Type B pancreatic cell (in vitro differentiated cells): ENCODE results near the gene CREB3L4. TPM values are rescaled to one million over a fixed set of nuclear protein-coding genes. Genes with fewer than 3 reads are reported as not detected.
A peak's percentile ranks its signal among the peaks of the same experiment; 100 is the strongest.

Source experiments
- DNase-seq: peaks from one replicate; pipeline ENCODE4 v3.0.0; 2021; ENCODE audit warnings: mixed read lengths; ENCODE audit not compliant: unreplicated experiment; ENCODE audit errors: extremely low spot score
- H3K27ac Mint-ChIP-seq: 2 replicates; pipeline ENCODE4 v1.8.0; 2021; ENCODE audit warnings: mild to moderate bottlenecking, mixed read lengths
- H3K27me3 Mint-ChIP-seq: 2 replicates; pipeline ENCODE4 v1.8.0; 2021; ENCODE audit warnings: mixed read lengths
- H3K36me3 Mint-ChIP-seq: 2 replicates; pipeline ENCODE4 v1.8.0; 2021; ENCODE audit warnings: mixed read lengths
- H3K4me1 Mint-ChIP-seq: one replicate; pipeline ENCODE4 v1.8.0; 2021; ENCODE audit warnings: mixed read lengths; ENCODE audit not compliant: unreplicated experiment
- H3K4me3 Mint-ChIP-seq: 2 replicates; pipeline ENCODE4 v1.8.0; 2021; ENCODE audit warnings: mild to moderate bottlenecking, mixed read lengths
- H3K9me3 Mint-ChIP-seq: 2 replicates; pipeline ENCODE4 v1.8.0; 2021; ENCODE audit warnings: mixed read lengths
- total RNA-seq: library from RNA; stranded (reverse); gene quantifications from 2 replicates; pipeline ENCODE4 v1.2.1, GENCODE V29; 2021; ENCODE audit warnings: low replicate concordance
- TF ChIP-seq, protein P1 (sequence below): fragments of 200-600 bp; sonication (generic); conservative IDR thresholded peaks from 2 replicates; pipeline ENCODE4 v1.5.0; 2021; ENCODE audit warnings: antibody characterized with exemption, mild to moderate bottlenecking

The CREB3L4 gene
- total RNA-seq, 1 donor from 2014 or later = 31.8 TPM

DNA sequence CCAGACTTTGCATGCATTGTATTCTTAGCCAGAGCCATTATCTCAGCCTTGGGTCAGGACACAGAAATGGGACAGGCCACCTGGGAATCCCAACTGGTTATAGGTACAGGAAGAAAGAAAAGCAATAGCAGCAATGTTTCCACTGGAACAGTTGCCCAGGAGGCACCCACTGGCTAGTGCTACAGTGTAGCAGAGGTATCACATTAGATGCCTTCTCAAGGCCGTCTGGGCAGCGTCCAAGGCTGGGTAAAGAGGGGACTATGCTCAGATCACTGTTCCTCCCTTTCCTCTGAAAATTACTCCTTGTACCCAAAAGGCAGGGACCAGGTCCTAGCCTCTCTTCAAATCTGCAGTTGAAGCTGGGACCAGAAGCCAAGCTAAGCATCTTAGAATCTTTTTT is 2.6 kb downstream of the CREB3L4 start:
- Mint-ChIP-seq H3K27ac (no peak overlapping the region), H3K36me3 (peaks cover 12% of the 10 kb centered on the region), H3K4me1 (peaks cover 22% of the 10 kb centered on the region), H3K9me3 (no peaks in the 10 kb centered on the region), H3K27me3 (no peaks in the 10 kb centered on the region), H3K4me3 (peak overlapping the region; percentile 31)
- DNase-seq = no peak
- TF ChIP-seq, protein P1, sequence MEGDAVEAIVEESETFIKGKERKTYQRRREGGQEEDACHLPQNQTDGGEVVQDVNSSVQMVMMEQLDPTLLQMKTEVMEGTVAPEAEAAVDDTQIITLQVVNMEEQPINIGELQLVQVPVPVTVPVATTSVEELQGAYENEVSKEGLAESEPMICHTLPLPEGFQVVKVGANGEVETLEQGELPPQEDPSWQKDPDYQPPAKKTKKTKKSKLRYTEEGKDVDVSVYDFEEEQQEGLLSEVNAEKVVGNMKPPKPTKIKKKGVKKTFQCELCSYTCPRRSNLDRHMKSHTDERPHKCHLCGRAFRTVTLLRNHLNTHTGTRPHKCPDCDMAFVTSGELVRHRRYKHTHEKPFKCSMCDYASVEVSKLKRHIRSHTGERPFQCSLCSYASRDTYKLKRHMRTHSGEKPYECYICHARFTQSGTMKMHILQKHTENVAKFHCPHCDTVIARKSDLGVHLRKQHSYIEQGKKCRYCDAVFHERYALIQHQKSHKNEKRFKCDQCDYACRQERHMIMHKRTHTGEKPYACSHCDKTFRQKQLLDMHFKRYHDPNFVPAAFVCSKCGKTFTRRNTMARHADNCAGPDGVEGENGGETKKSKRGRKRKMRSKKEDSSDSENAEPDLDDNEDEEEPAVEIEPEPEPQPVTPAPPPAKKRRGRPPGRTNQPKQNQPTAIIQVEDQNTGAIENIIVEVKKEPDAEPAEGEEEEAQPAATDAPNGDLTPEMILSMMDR = no peak

DNA sequence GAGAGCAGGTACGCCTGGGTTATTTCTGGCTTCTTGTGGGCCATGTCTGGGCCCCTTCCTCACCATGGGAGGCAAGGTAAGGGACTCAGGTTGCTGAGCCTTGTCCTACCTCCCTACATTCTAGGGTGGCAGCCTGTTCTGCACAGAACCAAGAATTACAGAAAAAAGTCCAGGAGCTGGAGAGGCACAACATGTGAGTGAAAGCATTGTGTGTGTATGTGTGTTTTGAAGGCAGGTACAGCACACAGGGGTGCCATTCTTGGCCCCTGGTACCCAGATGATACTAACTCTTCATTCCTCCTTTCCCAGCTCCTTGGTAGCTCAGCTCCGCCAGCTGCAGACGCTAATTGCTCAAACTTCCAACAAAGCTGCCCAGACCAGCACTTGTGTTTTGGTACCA is 5.4 kb downstream of the CREB3L4 start:
- Mint-ChIP-seq H3K27ac (peak overlapping the region; percentile 43), H3K36me3 (peaks cover 13% of the 10 kb centered on the region), H3K4me3 (peak overlapping the region; percentile 36), H3K27me3 (no peaks in the 10 kb centered on the region), H3K4me1 (peaks cover 15% of the 10 kb centered on the region), H3K9me3 (no peaks in the 10 kb centered on the region)
- TF ChIP-seq, protein P1 = no peak
- no peak for DNase-seq

DNA sequence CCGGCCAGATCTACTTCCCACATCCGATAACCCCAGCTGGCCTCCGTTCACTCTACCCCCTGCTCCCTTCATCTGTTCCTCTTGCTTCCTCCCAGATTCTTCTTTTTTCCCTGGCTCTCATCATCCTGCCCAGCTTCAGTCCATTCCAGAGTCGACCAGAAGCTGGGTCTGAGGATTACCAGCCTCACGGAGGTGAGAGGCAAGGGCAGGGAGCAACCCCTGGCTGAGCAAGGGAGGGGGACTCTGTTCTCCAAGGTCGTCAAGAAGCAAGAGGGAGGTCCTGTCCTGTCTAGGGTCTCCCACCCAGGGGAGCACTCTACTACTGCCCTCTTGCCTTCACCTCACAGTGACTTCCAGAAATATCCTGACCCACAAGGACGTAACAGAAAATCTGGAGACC is 5.8 kb downstream of the CREB3L4 start:
- no peaks in the 10 kb centered on the region for H3K27me3 Mint-ChIP-seq
- DNase-seq = no peak
- H3K4me1 Mint-ChIP-seq = peaks cover 16% of the 10 kb centered on the region
- H3K27ac Mint-ChIP-seq = peak overlapping the region; percentile 43
- H3K9me3 Mint-ChIP-seq = no peaks in the 10 kb centered on the region
- H3K36me3 Mint-ChIP-seq = peaks cover 13% of the 10 kb centered on the region
- TF ChIP-seq, protein P1 = no peak
- H3K4me3 Mint-ChIP-seq = peak overlapping the region; percentile 36

DNA sequence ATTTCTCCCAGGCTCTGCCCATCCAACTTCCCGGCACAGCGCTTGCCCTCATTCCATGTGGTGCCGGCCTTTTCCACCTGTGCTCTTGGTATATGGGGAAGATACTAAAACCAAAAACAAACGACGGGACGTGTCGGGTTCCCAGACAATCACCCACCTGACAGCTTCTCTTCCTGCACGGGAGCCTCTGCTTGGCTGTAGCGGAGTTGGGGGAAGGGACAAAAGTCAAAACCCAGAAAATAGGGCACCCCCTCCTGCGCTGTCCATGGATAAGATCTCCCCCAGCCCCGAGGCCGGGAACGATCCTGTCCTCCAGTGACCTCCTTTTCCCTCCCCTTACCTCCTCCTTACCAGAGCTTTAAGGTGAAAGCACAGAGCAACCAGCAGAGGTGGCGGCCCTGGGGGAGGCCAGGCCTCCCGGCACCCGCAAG is 9.1 kb downstream of the CREB3L4 start:
- no peaks in the 10 kb centered on the region for H3K27me3 Mint-ChIP-seq
- peaks cover 17% of the 10 kb centered on the region for H3K36me3 Mint-ChIP-seq
- DNase-seq = no peak
- H3K4me1 Mint-ChIP-seq = peaks cover 17% of the 10 kb centered on the region
- H3K27ac Mint-ChIP-seq = peak overlapping the region; percentile 95
- H3K4me3 Mint-ChIP-seq = peak overlapping the region; percentile 99
- no peaks in the 10 kb centered on the region for H3K9me3 Mint-ChIP-seq
- TF ChIP-seq, protein P1 = no peak

DNA sequence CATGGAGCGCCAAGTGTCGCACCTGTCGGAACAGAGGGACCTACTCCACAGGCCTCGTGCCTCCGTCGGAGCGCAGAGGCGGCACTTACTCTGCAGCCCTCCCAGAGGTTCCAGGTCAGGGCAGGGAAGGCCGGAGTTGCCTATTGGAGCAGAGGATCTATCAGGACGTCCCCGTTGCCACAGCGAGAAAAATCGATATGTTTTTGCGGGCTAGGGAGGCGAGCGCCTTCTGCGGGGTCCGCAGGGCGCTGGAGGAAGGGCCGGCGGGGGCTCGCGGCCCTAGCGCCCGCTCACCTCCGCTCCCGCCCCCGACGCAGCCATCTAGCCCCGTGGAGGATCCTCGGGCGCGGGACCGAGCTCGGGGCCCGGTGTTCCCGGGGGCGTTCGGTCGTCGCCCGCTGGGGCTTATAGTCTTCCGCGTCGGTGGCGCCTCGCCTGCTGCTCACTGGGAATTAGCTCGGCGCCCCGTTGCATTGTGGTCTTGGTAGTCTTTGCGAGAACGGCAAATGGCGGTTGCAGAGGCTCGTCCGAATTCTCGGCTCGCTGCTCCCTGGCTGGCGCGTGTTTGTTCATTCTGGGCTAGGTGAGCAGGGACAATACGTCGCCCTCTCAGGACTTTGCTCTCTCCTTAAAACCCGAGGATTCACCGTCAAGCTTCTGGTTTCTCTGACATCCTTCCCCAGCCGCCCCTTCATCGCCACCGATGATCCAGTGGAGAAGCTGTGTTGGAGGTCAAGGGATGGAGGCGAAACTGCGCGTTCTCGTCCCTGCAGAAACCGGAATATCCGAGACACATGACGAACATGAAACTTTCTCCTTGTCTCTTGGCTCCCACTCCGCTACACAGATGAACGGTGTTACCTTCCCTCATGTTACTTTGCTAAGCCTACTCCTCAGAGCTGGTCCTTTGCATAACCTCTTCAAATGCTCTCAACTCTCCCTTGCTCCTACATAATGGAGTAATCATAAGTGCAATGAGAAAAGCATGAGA is 9.8 kb downstream of the CREB3L4 start, which contains the start of gene JTB:
TSS of gene JTB (minus strand) at position 425 of the 991 bp plus-strand sequence. CDS start at position 3, 422 bp downstream.
- Mint-ChIP-seq H3K27me3 (no peaks in the 10 kb centered on the region), H3K36me3 (peaks cover 20% of the 10 kb centered on the region), H3K4me1 (peaks cover 17% of the 10 kb centered on the region), H3K27ac (peak within 1 kb of the TSS; percentile 95), H3K4me3 (peak within 1 kb of the TSS; percentile 99), H3K9me3 (no peaks in the 10 kb centered on the region)
- DNase-seq = peak; percentile 82
- TF ChIP-seq, protein P1 = peak; percentile 42
